ENCODE data around the gene EIF2S3B.
"Not testable (repeated sequence)": the region's sequence is repeated elsewhere in the genome, so short reads cannot be mapped to it uniquely, and the experiment has no call there.

DNA sequence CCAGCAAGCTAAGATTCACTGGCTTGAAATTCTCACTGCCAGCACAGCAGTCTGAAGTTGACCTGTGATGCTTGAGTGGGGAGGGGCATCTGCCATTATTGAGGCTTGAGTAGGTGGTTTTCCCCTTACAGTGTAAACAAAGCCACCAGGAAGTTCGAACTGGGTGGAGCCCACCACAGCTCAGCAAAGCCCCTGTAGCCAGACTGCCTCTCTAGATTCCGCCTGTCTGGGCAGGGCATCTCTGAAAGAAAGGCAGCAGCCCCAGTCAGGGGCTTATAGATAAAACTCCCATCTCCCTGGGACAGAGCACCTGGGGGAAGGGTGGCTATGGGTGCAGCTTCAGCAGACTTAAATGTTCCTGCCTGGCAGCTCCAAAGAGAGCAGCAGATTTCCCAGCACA is 23.8 kb upstream of the EIF2S3B start:
- TF ChIP-seq, protein P1, sequence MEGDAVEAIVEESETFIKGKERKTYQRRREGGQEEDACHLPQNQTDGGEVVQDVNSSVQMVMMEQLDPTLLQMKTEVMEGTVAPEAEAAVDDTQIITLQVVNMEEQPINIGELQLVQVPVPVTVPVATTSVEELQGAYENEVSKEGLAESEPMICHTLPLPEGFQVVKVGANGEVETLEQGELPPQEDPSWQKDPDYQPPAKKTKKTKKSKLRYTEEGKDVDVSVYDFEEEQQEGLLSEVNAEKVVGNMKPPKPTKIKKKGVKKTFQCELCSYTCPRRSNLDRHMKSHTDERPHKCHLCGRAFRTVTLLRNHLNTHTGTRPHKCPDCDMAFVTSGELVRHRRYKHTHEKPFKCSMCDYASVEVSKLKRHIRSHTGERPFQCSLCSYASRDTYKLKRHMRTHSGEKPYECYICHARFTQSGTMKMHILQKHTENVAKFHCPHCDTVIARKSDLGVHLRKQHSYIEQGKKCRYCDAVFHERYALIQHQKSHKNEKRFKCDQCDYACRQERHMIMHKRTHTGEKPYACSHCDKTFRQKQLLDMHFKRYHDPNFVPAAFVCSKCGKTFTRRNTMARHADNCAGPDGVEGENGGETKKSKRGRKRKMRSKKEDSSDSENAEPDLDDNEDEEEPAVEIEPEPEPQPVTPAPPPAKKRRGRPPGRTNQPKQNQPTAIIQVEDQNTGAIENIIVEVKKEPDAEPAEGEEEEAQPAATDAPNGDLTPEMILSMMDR (IDR thresholded peaks at IDR 0.05) = not testable (repeated sequence)
- TF ChIP-seq POLR2A (IDR thresholded peaks at IDR 0.05; ENCODE audit: low read depth); EP300 (IDR thresholded peaks at IDR 0.05); POLR2AphosphoS5 (IDR thresholded peaks at IDR 0.05): not testable (repeated sequence)
